GM21619 (cell line): Measurements from ENCODE around the gene AUH.
"Not testable (repeated sequence)": the region's sequence is repeated elsewhere in the genome, so short reads cannot be mapped to it uniquely, and the experiment has no call there.

ENCODE experiments used
- ATAC-seq: cut with Tn5 transposase; IDR thresholded peaks from one replicate; pipeline ENCODE4 v1.9.1; 2021; ENCODE audit not compliant: unreplicated experiment

AUH gene

GRCh38 chr9:91379426-91379825 is 17.7 kb upstream of the AUH start:
- ATAC-seq = no peak

GRCh38 chr9:91378695-91379127 is 17.0 kb upstream of the AUH start:
- ATAC-seq = no peak

DNA sequence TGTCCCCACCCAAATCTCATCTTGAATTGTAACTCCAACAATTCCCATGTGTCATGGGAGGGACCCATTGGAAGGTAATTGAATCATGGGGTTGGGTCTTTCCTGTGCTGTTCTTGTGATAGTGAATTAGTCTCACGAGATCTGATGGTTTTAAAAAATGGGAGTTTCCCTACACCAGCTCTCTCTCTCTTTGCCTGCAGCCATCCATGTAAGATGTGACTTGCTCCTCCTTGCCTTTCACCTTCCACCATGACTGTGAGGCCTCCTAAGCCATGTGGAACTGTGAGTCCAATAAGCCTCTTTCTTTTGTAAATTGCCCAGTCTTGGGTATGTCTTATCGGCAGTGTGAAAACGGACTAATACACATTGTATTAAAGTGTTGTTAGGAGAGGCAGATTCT is 16.3 kb upstream of the AUH start:
- ATAC-seq = not testable (repeated sequence)

DNA sequence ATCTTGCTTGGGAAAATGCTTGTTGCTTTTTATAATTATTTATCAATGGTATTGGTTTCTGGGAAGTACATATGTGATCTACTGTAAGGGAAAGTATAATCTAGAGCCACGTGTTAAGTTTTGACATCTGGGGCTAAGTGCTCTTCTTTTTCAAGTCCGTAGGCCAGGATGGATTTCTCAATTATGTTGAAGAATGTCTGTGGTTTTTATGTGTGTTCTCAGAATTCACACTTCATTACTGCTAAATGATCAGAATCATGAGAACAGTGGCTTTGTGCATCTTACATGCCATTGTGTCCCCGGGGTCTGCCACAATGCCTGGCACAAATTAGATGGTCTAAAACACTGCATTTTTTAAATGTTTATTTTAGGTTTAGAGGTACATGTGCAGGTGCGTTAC is 14.5 kb upstream of the AUH start:
- no peak for ATAC-seq

DNA sequence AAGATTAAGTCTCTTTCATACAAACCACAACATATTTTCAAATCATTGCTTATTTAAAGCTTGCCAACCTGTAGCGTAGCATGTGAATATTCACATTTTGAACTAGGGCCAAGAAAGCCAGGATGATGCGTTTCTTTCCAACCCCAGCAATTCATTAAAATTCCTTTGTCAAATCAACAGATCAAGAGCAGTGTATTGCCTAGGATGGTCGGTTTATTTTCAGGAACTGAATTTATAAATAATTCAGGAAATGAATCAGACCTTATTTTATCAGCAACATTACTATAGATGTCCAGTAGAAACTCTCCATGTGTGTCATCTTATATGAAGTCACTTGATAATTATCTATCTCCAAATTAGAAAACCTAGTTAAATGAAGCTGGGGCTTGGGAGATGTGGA is 13.2 kb upstream of the AUH start:
- ATAC-seq = no peak

GRCh38 chr9:91371894-91372293 is 10.2 kb upstream of the AUH start:
- ATAC-seq = no peak

DNA sequence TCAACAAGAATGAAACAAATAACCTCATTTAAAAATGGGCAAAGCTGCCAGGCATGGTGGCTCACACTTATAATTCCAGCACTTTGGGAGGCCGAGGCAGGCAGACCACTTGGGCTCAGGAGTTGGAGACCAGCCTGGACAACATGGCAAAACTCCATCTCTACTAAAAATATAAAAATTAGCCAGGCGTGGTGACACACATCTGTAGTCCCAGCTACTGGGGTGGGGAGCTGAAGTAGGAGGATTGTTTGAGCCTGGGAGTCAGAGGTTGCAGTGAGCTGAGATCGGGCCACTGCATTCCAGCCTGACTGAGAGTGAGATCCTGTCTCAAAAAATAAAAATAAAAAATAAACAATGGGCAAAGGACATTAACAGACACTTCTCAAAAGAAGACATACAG is 8.3 kb upstream of the AUH start:
- not testable (repeated sequence) for ATAC-seq

DNA sequence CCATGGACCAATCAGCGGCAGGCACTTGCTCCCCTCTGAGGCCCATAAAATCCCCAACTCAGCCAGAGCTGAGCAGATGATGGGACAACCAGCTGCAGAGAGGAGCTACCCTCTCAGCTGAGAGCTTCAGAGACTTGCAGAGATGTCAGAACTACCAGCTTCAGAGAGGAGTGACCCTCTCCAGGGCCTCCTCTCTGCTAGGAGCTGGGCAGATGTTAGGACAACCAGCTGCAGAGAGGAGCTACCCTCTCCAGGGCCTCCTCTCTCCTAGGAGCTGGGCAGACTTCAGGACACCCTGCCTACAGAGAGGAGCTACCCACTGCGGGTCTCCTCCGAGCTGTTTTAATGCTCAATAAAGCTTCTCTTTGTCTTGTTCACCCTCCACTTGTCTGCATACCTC is 3.0 kb upstream of the AUH start:
- no peak for ATAC-seq

DNA sequence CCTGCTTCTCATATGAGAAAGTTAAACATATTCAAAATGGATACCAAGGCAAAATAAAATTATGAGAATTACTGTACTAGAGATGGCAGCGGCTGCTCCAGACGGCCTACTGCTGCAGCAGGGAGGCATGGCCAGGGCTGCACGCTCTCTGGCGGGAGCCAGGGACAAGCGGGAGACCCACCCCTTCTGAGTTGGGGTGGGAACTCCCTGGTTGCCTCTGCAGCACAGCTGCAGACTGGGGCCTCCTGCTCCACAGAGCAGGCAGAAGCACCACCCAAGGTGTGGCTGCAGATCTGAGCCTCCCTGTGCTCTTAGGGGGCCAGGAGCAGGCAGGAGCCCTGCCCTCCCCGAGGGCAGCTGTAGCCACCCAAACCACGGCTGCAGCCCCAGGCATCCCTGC is 2.3 kb upstream of the AUH start:
- ATAC-seq = no peak

- no peak for ATAC-seq
Measured at GRCh38 chr9:91362051-91362611, 413 bp upstream of the AUH start.

DNA sequence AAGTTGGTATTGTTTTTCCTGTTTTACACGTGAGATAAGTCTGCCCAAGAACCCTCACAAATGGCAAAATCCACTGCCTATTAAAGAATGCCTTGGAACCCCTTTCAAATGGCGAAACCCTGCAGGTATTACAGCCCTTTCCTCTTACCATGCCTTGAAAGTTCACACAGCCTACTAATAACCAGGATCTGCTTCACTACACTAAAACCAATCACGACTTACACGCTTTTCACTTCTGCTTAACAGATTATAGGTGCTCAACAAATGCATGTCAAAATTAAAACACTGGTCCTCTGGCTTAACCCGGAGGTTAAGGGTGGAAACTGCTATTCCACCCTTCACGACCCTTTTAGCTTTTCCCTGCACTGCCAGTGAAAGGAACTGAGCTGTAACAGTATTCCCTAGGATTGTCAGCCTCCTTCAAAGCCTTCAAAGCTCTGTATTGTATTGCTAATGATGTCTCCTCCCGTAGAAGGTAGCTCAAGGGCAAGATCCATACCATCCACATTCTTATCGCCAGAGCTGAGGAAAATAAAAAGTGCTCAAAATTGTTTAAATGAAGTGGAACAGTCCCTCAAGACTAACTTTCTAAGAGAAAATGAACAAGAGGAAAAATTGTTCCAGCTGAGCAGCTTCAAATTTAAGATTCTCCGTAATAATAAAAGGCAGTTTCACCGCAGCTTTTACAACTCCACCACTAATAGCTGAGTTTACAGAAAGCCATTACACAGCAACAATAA is 997 bp downstream of the AUH start:
- no peak for ATAC-seq

DNA sequence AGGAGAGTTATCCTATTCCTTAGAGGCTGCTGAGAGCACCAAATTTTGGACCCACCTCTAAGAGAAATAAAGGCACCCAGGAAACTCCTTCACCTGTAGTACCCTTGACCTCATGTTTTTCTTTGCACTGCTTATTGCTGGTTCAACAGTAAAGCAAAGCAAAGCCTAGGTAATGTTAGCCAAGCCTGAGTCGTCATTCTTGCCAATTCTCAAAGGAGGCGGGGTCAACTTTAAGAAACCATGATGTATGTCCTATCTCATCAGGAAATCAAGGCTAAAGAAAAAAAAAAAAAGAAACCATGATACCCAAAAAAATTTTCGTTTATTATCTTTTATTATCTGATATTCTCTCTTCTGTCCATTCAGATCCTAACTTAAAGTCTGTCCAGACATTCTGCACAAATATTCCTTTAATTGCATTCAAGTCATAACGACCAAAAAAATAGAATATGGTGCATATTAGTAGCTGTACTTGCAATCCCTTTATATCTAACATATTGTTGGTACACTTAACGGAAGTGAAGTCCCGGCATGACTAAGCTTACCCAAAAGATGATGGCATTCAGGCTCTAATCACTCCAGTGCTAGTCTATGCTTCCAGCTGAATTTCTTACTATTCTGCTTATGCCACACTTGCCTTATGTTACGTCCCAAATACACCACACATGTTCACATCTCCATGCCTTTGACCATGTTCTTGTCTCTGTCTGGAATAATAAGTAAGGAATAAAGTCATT is 1.8 kb downstream of the AUH start:
- no peak for ATAC-seq

GRCh38 chr9:91359083-91359482 is 2.6 kb downstream of the AUH start:
- no peak for ATAC-seq

DNA sequence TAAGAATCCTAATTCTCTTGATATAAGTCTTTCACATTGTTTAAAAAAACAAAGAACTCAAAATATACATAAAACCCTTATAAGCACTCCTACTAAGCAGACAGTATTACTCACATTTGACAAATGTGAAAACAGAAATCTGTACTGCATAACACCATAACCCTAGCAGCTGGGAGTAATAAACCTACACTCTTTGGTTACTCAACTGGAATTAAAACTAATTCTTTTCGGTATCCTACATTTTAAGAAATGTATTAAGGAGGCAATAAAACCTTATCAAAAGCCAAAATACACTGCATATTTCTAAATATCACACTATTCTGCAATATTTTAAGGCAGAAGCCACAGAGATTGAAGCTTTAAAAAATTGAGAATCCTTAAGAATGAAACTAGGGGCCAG is 6.8 kb downstream of the AUH start:
- ATAC-seq = no peak

DNA sequence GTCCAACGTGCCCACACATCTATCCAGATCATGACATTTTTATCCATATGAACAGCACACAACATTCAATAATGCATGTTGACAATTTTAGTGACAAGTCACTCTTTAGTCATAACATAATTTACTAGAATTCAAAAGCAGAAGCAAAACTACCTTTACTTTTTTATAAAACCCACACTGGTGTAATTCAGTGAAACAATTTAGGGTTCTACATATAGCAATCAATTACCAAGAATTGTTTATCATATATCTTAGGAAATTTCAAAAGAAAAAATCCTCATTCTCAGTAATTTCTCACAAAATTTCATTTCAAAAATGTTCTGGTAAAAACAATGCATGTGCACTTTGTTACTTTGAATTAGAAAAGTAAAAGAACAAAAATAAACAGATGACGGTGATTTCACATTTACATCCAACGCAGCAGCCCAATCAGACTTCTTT is 12.6 kb downstream of the AUH start:
- ATAC-seq = no peak

- no peak for ATAC-seq
Measured at GRCh38 chr9:91348191-91348807, 13.4 kb downstream of the AUH start.

- ATAC-seq = no peak
Measured at GRCh38 chr9:91347377-91347776, 14.3 kb downstream of the AUH start.

- ATAC-seq = no peak
Measured at GRCh38 chr9:91346644-91347043, 15.1 kb downstream of the AUH start.

GRCh38 chr9:91345978-91346377 is 15.7 kb downstream of the AUH start:
- no peak for ATAC-seq

DNA sequence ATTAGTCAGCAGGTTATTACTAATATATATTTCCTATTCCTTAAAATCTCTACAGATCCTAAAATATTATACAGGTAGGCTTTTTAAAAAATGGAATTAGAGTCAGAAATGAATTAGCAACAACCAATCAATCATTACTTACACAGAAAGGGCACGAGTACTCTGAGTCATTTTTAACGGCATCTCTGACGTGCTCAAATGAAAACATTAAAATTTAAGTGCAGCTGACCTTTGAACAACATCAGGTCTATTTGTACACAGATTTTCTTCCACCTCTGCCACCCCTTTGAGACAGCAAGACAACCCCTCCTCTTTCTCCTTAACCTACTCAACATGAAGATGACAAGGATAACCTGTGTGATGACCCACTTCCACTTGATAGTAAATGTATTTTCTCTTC is 19.1 kb downstream of the AUH start:
- no peak for ATAC-seq

- ATAC-seq = no peak
Measured at GRCh38 chr9:91341749-91342148, 20.0 kb downstream of the AUH start.

GRCh38 chr9:91341258-91341746 is 20.4 kb downstream of the AUH start:
- ATAC-seq = no peak
